ENCODE data around the gene SIPA1L2.
A peak's percentile ranks its signal among the peaks of the same experiment; 100 is the strongest.
"Not testable (repeated sequence)": the region's sequence is repeated elsewhere in the genome, so short reads cannot be mapped to it uniquely, and the experiment has no call there.

SIPA1L2 gene

DNA sequence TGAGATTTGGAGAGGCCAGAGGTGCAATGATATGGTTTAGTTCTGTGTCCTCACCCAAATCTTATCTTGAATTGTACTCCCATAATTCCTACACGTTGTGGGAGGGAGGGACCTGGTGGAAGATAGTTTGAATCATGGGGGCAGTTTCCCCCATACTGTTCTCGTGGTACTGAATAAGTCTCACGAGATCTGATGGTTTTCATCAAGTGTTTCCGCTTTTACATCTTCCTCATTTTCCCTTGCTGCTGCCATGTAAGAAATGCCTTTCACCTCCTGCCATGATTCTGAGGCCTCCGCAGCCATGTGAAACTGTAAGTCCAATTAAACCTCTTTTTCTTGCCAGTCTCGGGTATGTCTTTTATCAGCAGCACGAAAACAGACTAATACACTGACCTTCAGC is 17.1 kb downstream of the SIPA1L2 start:
- DNase-seq = not testable (repeated sequence)

DNA sequence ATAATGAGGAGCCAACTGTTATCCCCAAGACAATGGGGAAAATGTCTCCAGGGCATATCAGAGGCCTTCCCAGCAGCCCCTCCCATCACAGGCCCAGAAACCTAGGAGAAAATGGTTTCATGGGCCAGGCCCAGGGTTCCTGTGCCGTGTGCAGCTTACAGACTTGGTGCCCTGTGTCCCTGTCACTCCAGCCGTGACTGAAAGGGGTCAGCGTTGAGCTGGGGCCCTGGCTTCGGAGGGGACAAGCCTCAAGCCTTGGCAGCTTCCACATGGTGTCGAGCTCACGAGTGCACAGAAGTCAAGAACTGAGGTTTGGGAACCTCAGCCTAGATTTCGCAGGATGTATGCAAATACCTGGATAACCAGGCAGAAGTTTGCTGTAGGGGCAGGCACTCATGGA is 18.1 kb downstream of the SIPA1L2 start:
- no peak for DNase-seq

DNA sequence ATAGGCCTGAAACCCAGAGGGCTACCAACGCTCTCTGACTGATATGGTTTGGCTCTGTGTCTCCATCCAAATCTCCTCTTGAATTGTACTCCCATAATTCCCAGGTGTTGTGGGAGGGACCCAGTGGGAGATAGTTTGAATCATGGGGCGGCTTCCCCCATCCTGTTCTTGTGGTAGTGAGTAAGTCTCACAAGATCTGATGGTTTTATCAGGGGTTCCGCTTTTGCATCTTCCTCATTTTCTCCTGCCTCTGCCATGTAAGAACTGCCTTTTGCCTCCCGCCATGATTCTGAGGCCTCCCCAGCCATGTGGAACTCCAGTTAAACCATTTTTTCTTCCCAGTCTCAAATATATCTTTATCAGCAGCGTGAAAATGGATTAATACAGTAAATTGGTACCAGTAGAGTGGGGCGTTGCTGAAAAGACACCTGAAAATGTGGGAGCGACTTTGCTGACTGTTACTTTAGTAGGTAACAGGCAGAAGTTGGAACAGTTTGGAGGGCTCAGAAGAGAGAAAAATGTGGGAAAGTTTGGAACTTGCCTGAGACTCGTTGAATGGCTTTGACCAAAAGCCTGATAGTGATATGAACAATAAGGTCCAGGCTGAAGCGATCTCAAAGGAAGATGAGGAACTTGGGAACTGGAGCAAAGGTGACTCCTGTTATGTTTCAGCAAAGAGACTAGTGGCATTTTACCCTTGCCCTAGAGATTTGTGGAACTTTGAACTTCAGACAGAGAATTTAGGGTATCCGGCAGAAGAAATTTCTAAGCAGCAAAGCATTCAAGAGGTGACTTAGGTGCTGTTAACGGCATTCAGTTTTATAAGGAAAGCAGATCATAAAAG is 18.8 kb downstream of the SIPA1L2 start:
- not testable (repeated sequence) for DNase-seq

DNA sequence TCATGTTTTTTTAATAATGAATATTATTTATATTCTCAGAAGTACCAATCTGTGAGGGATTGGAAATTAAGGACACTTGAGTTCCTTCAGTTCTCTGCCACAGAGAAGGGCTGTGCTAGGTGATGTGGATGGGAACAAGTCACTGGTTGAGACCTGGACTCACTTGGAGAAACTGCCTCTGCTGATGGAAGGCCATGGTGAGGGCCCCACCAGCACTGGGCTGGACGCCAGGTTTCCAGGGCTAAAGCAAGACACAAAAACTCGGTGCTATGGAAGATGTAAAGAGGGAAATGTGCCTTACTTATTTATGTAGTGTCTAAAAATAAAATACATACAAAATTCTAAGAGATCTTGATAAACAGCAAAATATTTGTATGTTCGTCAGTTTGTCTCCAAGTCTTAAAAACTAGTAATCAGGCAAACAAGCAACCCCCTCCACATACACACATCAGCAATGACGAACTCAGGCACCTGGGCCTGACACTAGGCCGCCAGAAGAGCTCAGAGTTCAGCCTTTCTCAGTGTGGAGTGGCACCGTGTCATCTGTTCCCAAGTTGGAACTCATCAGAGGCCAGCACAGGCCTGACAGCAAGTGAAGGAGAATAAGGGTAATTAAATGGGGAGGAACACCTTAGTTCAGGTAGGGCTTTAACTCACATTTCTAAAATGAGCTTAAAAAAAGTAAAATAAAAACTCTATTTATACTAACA is 19.6 kb downstream of the SIPA1L2 start:
- DNase-seq = no peak

DNA sequence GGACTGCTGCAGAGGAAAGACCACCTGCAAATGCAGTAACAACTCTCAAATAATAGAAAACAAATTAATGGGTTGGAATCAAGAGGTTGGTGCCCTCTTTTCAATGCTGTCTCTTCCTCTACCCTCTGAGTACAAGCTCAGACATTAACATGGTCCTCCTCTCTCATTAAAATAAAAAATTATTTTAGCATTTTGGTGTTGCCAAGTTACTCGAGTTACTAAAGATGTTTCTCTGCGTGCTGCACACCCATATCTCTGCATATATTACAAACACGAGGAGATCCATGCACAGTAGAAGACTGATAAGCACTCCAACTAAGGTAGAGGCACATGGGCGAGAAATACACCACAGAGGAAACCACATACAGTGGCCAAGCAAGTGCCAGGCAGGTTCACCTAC is 21.5 kb downstream of the SIPA1L2 start:
- DNase-seq = no peak

DNA sequence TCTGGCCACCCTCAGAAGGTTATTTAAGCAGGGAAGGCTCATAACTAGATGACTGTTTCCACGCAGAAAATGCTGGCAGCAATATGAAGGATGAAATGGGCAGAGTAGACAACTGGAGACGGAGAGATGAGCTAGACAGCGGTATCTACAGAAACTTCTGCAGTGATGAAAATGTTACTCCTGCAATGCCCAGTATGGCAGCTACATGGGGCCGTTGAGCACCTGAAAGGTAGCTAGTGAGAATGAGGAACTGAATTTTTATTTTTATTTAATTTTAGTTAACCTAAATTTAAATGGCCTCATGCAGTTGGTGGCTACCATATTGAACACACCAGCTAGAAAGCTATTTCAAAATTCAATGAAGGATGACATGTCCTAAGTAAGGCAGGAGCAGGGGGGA is 27.3 kb downstream of the SIPA1L2 start:
- no peak for DNase-seq

DNA sequence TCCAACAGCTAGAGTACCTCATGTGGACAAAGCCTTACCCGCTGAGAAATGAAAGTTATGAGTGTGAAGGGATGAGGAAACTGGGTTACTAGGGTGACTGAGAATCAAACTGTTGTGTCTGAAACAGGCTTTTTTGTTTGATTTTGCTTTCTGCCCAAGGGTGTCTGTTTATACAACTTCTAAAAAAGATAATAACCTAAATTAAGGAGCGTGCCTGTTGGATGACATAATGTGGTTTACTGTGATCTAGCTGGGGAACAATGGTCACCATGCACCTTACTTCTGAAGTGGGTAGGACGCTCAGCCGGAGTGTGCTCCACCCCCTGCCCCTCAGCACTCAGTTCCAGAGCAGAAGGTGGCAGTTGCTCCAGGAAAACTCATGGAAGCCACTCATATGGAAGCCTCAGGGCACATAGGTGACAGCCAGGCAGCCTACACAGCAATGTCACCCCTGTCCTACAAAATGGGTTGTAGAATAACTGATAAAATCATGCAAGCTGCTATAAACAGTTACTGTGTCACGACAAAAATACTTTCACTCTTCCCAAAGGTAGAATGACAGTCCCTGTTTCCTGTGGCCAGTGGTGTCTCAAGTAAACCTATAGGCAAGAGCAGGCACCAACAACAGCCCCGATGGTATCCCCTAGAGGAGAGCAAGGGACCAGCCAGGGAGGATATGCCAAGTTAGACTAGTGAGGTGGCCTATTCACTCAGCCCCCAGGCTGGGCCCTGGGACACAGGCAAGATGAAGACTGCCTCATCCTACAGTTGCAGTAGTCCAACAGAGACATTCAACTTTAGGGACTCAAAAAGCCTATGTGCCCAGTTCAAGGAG is 29.3 kb downstream of the SIPA1L2 start:
- DNase-seq = no peak

DNA sequence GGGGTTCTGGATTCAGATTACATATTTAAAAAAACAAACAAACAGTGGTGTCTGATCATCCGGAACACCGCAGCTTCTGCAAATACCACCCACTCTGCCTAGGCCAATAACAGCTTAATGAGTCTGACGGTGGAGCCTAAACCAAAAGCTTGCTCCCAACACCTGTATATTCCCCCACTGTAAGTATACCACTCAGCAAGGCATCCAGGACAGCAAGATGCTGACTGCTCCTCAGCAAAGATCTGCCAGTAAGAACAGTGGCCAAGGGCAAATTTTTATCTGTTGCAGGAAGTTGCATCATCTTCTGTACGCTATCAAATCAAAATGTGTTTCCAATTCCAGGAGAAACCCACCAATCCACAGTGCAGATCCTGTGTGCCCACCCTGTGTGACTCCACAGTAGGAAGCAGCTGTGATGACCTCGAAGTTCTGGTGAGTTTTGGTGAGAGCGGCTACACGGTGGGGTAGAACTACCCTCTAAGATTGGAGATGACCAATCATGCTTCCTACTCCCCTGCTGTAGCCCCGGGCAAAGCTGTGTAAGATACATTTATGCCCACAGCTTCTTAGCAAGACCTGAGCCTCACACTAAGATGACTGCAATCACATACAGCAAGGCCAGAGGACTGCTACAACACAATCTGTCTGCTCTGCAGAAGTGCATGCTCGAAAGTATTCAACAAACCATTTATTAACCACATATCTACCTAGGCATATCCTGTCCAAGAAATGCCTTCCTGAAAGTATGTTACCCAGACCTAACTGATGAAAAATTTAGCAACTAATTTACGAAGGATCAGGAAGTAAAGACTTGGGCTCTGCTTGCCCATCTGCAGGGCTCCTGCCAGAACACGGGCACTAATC is 30.5 kb downstream of the SIPA1L2 start:
- no peak for DNase-seq

DNA sequence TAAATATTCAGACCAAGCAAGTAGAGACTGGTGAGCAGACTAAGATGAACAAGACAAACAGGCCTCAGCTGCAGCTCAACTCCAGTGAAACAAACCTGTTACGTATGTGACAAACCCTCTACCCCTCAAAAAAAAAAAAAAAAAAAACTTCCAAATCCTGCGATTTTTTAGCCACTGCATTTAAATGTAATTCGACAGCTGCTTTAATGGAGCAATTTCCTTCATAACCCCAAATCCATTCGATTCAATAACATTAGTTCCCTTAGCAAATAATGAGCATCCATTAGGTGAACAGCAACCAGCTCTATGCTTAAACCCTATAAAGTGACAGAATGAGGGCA is 31.1 kb downstream of the SIPA1L2 start:
- DNase-seq = no peak

DNA sequence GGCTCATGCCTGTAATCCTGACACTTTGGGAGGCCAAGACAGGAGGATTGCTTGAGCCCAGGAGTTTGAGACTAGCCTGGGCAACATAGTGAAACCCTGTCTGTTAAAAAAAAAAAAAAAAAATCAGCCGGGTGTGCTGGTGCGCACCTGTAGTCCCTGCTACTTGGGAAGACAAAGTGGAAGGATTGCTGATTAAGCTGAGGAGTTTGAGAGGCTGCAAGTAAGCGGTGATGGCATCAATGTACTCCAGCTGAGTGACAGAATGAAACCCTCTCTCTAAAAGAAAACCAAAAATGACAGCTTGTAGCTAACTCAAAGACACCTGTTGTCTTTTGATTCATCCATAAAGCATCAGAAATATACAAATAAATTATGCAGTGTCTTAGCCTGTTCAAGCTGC is 31.8 kb downstream of the SIPA1L2 start:
- DNase-seq = no peak

DNA sequence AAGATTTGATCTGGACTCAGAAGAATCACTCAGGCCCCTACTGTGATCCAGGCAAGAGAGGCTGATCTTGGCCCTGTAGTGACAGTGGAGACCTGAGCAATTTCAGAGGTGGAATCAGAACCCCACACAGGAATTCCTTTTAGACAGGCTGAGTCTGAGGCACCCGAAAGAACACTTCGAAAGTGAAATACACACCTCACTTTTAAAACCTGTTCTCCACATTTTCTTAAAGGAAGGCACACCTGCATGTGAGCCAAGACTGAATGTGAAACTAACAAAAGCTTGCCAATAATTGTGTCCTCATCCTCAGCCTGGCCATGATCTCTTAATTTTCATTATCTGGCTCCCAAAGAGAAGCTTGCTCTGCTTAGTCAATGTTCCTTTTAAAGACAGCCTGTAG is 32.2 kb downstream of the SIPA1L2 start:
- DNase-seq = no peak

DNA sequence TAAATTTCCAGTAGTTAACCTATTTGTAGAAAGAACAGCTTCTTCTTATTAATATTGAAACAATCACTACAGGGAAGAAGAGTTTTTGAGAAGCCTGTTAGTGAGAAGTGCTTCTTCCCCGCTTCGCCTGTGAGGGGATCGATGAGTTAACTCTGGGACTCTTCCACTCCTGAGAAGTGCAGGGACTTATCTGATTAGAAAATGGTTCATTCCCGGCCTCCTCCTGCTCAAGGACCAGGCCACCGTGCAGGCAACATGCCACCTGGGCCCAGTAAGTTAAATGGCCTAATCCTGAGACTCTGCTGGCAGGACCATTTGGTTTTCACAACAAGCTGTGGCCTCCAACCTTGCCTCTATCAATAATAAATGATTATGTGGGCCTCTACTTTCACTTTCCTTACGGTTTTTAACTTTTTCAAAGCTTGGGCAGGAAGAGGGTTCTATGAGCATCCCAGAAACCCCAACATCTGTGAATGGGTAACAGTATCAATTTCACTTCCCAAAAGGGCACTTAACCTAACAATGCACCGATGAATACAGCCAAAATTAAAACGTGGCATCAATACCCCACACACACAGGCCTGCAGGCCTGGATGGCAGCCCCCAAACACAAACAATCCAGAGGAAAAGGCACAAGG is 33.1 kb downstream of the SIPA1L2 start:
- no peak for DNase-seq

DNA sequence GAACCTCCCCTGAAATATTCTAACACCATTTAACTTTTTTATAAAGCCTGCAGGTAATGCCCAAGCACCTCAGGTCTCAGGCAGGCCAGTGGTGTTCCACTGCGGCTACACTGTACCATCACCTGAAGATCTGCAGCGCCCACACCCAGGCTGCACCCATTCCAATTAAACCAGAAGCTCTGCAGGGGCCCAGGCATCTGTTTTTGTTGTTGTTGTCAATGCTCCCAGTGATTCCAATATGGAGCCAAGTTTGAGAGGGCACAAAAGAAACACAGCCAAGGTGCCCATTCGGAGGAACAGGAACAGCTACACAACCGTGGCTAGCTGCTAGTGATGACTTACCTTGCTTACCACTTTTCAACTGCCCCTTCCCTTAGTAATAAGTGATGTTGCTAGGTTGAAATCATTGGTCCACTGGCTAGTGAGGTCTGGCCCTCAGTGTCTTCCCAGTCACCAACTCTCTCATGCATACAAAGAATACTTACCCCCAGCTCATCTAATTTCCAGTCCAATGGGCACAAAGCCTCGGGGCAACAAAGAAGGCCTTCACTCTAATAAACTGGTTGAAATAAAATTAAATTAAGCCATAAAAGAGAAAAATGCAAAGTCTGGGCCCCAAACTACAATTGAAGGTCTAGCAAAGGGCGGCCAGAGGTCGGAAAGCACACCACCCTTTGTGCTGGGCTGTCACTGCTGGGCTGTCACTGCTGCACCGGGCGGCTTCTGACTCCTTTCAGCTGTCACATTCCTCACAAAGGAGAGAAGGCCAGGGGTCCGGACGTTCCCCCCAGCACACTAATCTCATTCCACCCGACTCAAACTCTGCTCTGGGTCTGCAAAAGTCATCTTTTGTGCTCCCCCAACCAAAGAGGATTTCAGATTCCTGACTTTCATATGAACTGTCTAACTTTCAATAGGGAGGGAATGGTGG is 34.9 kb downstream of the SIPA1L2 start:
- no peak for DNase-seq

DNA sequence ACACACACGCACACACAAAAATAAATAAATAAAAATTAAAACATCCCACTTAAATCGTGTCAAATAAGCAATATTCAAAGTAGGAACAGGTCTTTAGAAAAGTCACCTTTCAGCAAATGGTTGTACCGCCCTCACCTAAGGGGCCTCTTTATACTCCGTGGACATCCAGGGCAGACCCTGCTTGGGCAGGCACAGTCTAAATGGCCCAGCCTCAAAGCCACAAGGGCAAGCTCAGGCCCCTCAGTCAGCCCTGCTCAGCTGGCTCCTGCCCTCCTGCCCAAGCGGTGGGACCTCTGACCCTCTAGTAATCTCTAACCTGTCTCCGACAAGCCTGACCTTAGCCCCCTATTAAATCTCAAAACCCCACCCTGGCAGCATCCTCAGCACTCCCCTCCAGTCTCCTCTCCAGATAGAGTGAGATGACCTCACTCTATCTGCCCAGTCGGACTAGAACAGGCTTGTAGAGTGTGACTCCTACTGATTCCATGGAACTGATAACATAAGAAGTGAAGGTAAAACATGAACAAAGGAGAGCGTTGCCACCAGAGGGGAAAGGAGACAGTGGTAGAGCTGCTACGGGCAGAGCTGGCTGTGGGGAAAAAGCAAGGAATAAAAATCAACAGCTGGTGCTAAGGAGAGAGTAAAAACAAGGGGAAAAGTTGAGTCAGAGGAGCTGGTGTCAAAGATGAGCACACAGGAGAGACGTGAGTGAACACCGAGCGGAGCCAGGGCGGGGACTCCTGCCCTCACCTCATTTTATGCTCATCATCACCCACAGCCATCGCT is 36.0 kb downstream of the SIPA1L2 start:
- DNase-seq = no peak

DNA sequence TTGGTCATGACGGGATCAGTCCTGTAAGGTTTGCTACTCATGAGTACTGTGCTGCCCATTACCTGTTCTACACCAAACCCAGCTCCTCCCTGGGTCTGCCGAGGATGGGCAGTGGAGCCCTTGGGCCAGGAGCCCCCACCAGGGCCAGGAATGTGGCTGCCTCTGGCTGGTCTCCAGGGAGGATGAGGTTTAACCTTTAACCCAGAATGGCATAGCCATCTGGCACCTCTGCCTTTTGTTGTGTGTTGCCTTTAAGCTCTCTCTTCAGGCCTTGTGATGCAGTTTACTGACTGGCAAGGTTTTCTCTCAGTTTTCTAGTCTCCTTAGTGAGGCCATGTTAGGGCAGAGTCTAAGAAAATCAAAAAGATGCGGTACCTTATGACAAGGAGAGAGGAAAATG is 38.6 kb downstream of the SIPA1L2 start:
- no peak for DNase-seq

DNA sequence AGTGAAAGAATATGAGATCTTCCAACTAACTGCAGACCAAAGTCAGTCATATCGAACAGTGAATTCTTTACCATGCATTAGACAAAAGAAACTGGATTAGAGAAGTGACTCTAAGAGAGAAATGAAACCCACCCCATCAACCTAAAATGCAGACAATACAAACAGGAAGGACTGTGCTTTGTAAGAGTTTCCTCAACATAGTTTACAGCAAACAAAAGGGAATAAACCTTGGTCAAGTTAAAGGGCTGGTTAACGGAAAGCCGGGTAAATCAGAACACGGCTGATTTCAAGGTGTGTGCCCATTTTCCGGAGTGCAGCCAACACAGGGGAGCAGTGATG is 39.2 kb downstream of the SIPA1L2 start:
- DNase-seq = no peak

DNA sequence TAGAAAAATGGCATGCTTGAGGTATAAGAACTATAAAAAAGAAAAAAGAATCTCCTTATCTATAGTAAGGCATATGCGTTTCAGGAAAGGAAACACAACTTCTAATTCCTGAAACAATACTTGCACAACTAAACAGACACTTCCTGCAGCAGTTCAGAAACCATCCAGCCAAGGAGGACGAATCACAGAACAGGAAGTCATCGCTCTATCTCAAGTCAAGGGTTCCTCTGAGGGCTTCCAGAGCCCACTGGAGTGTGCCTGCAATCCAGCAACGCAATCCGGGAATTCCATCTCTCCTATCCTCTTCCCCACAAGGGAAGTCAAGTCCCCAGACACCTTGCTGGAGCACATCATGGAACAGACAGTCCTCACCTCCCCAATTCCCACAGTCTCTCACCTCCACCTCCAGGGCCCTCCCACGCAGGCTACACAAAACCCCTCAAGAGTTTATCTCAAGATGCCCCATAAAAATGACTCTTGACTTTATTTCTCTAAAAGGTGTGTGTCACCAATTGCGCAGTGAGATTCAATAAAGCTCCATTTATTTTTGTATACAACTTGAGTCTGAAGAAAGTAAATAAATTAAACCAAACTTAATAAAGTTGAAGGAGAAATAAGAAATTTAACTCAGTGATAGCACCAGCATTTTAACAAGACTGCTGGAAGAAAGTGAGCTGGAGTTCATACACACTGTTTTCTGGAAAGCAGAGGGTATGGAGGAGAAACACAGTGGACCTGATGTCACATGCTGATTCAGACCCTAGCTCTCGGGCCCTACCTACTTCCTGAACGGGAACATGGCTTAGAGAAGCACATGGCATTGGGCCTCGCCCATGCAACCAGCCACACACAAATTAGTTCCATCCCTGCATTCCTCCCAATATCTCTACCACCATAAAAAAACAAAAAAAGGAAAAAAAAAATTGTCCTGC is 39.9 kb downstream of the SIPA1L2 start:
- peak in 1 of 2 donors; percentile 10 for DNase-seq

DNA sequence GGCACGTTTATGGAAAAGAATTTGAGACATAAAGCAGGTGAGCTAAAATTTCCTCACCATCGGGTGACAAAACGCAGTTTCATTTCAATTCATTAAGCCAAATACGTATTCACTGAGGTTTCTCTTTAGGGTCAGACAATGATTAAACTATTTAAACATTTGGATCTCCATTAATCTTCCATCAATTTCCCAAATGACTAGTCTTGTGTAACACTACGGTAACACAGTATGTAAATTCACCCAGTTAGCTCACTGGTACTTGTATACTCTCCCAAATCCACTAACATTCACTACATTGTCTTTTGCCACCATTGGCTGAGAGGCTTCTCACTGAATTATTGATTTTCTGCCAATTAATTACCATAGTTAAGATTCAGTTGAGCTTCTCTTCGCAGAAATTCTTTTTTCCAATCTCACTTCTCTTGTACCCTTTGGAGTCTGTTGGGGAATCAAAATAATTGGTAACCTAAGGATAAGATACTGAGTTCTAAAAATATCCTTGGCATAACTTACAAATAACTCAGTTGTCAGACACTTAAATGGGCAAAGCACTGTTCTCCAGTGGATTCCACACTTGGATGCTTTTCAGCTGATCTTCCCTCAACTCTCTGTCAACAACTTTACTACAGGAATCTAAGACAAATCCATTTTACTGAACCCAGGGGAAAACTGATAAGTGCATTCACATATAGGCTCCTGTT is 40.7 kb downstream of the SIPA1L2 start:
- no peak for DNase-seq
